A549 (cell line): ENCODE measurements around the gene DEFB125. TPM values are rescaled to one million over a fixed set of nuclear protein-coding genes. Genes with fewer than 3 reads are reported as not detected.

Experiments used
- ATAC-seq, 2 experiments: fragments of 200-7000 bp in 1 of 2; fragments of >200 bp in 1 of 2; cut with Nextera tagmentation in 1 of 2; cut with Tn5 transposase in 1 of 2; 3 replicates each; pipeline versions ENCODE4 v1.8.0 to v1.9.1; 2018 to 2020; ENCODE audit warnings: mild to moderate bottlenecking in 1 of 2, moderate library complexity in 1 of 2
- CTCF ChIA-PET: fragments of 300-600 bp; sonication (Branson Sonifier 250); formaldehyde crosslinking; extraction: SDS; loops from one replicate; lab custom pipeline; 2021; ENCODE audit warnings: antibody characterized with exemption, inconsistent platforms; lab: Yijun Ruan, JAX
- POLR2A ChIA-PET: fragments of 350-600 bp; formaldehyde crosslinking; extraction: SDS; loops from one replicate; lab custom pipeline; 2021; ENCODE audit warnings: antibody characterized with exemption, inconsistent platforms; lab: Yijun Ruan, JAX
- DNase-seq, 2 experiments: peaks; one replicate each; pipeline versions ENCODE4 v3.0.0 to v3.0.0-alpha.2; 2011 to 2016; ENCODE audit warnings: low read depth in 1 of 2, low spot score in 1 of 2
- FAIRE-seq: peaks from 2 replicates; lab custom pipeline; 2011; peaks lifted over from hg19 to GRCh38; lab: Jason Lieb, UNC
- H3K27ac ChIP-seq, 2 experiments: fragments of >200 bp; sonication (Bioruptor Twin); formaldehyde crosslinking; 3 replicates each; pipeline ENCODE4 v1.5.1; 2016 to 2017
- H3K4me1 ChIP-seq: fragments of >200 bp; sonication (Bioruptor Twin); formaldehyde crosslinking; 3 replicates; pipeline ENCODE4 v1.6.1; 2016
- H3K4me2 ChIP-seq: fragments of >200 bp; sonication (Bioruptor Twin); formaldehyde crosslinking; 3 replicates; pipeline ENCODE4 v1.6.1; 2016
- H3K4me3 ChIP-seq: fragments of >200 bp; sonication (Bioruptor Twin); formaldehyde crosslinking; 3 replicates; pipeline ENCODE4 v1.5.1; 2016
- H3K9me3 ChIP-seq: fragments of >200 bp; sonication (Bioruptor Twin); formaldehyde crosslinking; 3 replicates; pipeline ENCODE4 v1.6.1; 2016
- BHLHE40 ChIP-seq: IDR thresholded peaks from 2 replicates; pipeline ENCODE4 v1.6.1; 2012; ENCODE audit warnings: low read depth, low read length, inconsistent platforms
- CBX8 ChIP-seq: fragments of 200-600 bp; sonication (generic); IDR thresholded peaks from 2 replicates; pipeline ENCODE4 v1.6.1; 2016
- CHD2 ChIP-seq: fragments of 150-350 bp; IDR thresholded peaks from 2 replicates; pipeline ENCODE4 v1.6.1; 2014; ENCODE audit warnings: low read length; ENCODE audit not compliant: partially characterized antibody
- ESRRA ChIP-seq: fragments of 150-350 bp; IDR thresholded peaks from 2 replicates; pipeline ENCODE4 v1.6.1; 2014; ENCODE audit warnings: mild to moderate bottlenecking, low read length, borderline replicate concordance
- FOSL2 ChIP-seq, 2 experiments: fragments of 450-650 bp in 1 of 2; fragments of >200 bp in 1 of 2; sonication (Bioruptor Twin) in 1 of 2; formaldehyde crosslinking; IDR thresholded peaks; 2 replicates each; pipeline versions ENCODE4 v1.5.0 to v1.6.1; 2016 to 2020; ENCODE audit warnings: mild to moderate bottlenecking in 1 of 2, moderate library complexity in 1 of 2
- GATA3 ChIP-seq: IDR thresholded peaks from 2 replicates; pipeline ENCODE4 v1.6.1; 2012; ENCODE audit warnings: borderline replicate concordance
- HEYL ChIP-seq: fragments of 250-450 bp; sonication (Bioruptor Pico); IDR thresholded peaks from 2 replicates; pipeline ENCODE4 v1.8.0; 2021; ENCODE audit warnings: mild to moderate bottlenecking, moderate library complexity
- HOXA7 ChIP-seq: fragments of 250-450 bp; sonication (Bioruptor Pico); IDR thresholded peaks from 2 replicates; pipeline ENCODE4 v1.5.0; 2020; ENCODE audit warnings: mild to moderate bottlenecking, moderate library complexity
- HOXB13 ChIP-seq: fragments of 250-450 bp; sonication (Bioruptor Pico); IDR thresholded peaks from 2 replicates; pipeline ENCODE4 v1.5.0; 2020; ENCODE audit warnings: low read depth, mild to moderate bottlenecking, moderate library complexity
- KDM5A ChIP-seq: fragments of 200-600 bp; sonication (generic); IDR thresholded peaks from 2 replicates; pipeline ENCODE4 v1.6.1; 2016; ENCODE audit warnings: antibody characterized with exemption, mild to moderate bottlenecking
- MAFK ChIP-seq: fragments of 450-650 bp; IDR thresholded peaks from 2 replicates; pipeline ENCODE4 v1.6.1; 2014; ENCODE audit not compliant: partially characterized antibody
- NFE2L2 ChIP-seq: fragments of 150-350 bp; conservative IDR thresholded peaks from 2 replicates; pipeline ENCODE4 v1.6.1; 2014; ENCODE audit warnings: low read length
- NR3C1 ChIP-seq: fragments of >200 bp; sonication (Bioruptor Twin); formaldehyde crosslinking; IDR thresholded peaks from 3 replicates; pipeline ENCODE4 v1.6.1; 2017
- RCOR1 ChIP-seq: fragments of 150-350 bp; IDR thresholded peaks from 2 replicates; pipeline ENCODE4 v1.6.1; 2014; ENCODE audit warnings: antibody characterized with exemption, low read length, low read depth
- RFX5 ChIP-seq: fragments of 450-650 bp; IDR thresholded peaks from 2 replicates; pipeline ENCODE4 v1.7.1; 2014; ENCODE audit warnings: antibody characterized with exemption, mild to moderate bottlenecking, moderate library complexity
- TP53 ChIP-seq: fragments of 250-450 bp; sonication (Bioruptor Pico); IDR thresholded peaks from 2 replicates; pipeline ENCODE4 v1.5.0; 2021; ENCODE audit warnings: mild to moderate bottlenecking, moderate library complexity
- ZC3H11A ChIP-seq: fragments of 450-650 bp; IDR thresholded peaks from 2 replicates; pipeline ENCODE4 v1.6.1; 2014; ENCODE audit warnings: antibody characterized with exemption, mild to moderate bottlenecking
- WGBS: methylation state at CpG from one replicate; pipeline ENCODE4 v1.1.6; 2017; ENCODE audit errors: missing lambda C conversion rate; 5-methylcytosine and 5-hydroxymethylcytosine counted together
- polyA plus RNA-seq, 4 experiments: library from polyadenylated mRNA; depleted of rRNA in 3 of 4; stranded (reverse); fragments of >200 nt; fragmentation: RNase III in 1 of 4; extraction: RNeasy Plus Mini Kit Qiagen cat#74134 plus additional on column Dnase treatment in 1 of 4; gene quantifications; 2 replicates in 3 of 4; 3 replicates in 1 of 4; pipeline ENCODE4 v1.2.3, GENCODE V29; 2011 to 2017
- TF ChIP-seq, protein P1 (sequence below): fragments of >200 bp; sonication (Bioruptor Twin); formaldehyde crosslinking; IDR thresholded peaks from 3 replicates; pipeline ENCODE4 v1.6.1; 2016
- TF ChIP-seq, protein P2 (sequence below): fragments of 250-450 bp; sonication (Bioruptor Pico); IDR thresholded peaks from 2 replicates; pipeline ENCODE4 v1.5.0; 2020; ENCODE audit warnings: low read depth, mild to moderate bottlenecking, moderate library complexity
- TF ChIP-seq, protein P3 (sequence below): IDR thresholded peaks from 2 replicates; pipeline ENCODE4 v1.6.1; 2012; ENCODE audit warnings: low read depth, borderline replicate concordance

DEFB125 gene
- polyA plus RNA-seq, 2 of the 4 experiments (the other 2 are of a cell fraction) = not detected

DNA sequence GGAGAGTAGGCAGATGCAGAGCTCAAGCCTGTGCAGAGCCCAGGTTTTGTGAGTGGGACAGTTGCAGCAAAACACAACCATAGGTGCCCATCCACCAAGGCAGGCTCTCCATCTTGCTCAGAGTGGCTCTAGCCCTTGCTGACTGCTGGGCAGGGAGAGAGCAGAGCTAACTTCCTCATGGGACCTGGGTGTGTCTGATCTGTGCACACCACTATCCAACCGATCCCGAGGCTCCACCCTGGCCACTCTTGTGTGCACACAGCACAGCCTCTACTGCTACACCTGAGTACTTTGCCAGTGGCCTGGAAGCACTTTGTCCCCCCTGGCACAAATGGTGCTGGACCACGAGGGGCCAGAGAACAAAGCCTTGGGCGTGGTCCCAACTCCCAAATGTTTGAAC lies 7.9 kb upstream of the DEFB125 start:
- FAIRE-seq = no peak
- ATAC-seq = peak; percentile 33 to 56; a peak in 2 of 6 replicates
- Histone ChIP-seq H3K27ac (no peak overlapping the region), H3K4me1 (no peaks in the 10 kb centered on the region), H3K4me3 (no peak overlapping the region), H3K4me2 (no peak overlapping the region), H3K9me3 (no peaks in the 10 kb centered on the region; the same call in 2 of the 3 replicates)
- ChIA-PET CTCF (no interaction called here), POLR2A (no interaction called here)
- 2% methylated on average over 4 of the region's 4 CpGs for WGBS
- TF ChIP-seq HOXB13 (CRISPR knock-in tag) = no peak
- TF ChIP-seq, protein P1, sequence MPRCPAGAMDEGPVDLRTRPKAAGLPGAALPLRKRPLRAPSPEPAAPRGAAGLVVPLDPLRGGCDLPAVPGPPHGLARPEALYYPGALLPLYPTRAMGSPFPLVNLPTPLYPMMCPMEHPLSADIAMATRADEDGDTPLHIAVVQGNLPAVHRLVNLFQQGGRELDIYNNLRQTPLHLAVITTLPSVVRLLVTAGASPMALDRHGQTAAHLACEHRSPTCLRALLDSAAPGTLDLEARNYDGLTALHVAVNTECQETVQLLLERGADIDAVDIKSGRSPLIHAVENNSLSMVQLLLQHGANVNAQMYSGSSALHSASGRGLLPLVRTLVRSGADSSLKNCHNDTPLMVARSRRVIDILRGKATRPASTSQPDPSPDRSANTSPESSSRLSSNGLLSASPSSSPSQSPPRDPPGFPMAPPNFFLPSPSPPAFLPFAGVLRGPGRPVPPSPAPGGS = no peak
- TF ChIP-seq RFX5 = no peak
- TF ChIP-seq NFE2L2 = no peak
- TF ChIP-seq ZC3H11A = no peak
- TF ChIP-seq, protein P2, sequence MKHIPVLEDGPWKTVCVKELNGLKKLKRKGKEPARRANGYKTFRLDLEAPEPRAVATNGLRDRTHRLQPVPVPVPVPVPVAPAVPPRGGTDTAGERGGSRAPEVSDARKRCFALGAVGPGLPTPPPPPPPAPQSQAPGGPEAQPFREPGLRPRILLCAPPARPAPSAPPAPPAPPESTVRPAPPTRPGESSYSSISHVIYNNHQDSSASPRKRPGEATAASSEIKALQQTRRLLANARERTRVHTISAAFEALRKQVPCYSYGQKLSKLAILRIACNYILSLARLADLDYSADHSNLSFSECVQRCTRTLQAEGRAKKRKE = no peak
- no peak for TF ChIP-seq MAFK
- TF ChIP-seq KDM5A = no peak
- no peak for TF ChIP-seq CHD2
- no peak for TF ChIP-seq HOXA7
- no peak for TF ChIP-seq RCOR1
- TF ChIP-seq, protein P3, sequence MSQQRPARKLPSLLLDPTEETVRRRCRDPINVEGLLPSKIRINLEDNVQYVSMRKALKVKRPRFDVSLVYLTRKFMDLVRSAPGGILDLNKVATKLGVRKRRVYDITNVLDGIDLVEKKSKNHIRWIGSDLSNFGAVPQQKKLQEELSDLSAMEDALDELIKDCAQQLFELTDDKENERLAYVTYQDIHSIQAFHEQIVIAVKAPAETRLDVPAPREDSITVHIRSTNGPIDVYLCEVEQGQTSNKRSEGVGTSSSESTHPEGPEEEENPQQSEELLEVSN = no peak
- no peak for TF ChIP-seq HEYL
- TF ChIP-seq ESRRA = no peak
- TF ChIP-seq CBX8 = no peak
- no peak for TF ChIP-seq BHLHE40
- no peak for DNase-seq

DNA sequence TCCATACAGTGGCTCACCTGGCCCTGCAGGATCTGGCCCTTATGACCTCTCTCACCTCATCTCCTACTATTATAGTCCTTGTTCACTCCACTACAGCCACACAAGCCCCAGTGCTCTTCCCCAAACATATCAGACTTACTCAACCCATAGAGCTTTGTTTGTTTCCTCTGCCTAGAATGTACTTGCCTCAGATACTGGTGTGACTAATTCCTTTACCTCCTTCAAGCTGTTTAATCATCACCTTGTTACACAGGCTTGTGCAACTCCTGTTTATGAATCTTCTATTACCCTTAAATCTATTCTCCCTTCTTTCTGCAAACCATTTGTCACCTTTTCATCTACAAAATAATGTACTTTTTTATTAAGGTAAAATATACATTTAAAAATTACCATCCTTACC lies 3.2 kb downstream of the DEFB125 start:
- CTCF ChIA-PET = no interaction called here
- Histone ChIP-seq H3K4me3 (no peak overlapping the region), H3K4me2 (no peak overlapping the region)
- POLR2A ChIA-PET = no interaction called here
- TF ChIP-seq TP53 (CRISPR knock-in tag) (no peak), RFX5 (no peak), HEYL (no peak), GATA3 (no peak), FOSL2 (IDR thresholded peaks at IDR 0.05) (no peak), FOSL2 (CRISPR knock-in tag; IDR thresholded peaks at IDR 0.05) (no peak), MAFK (no peak), NFE2L2 (no peak), RCOR1 (no peak)
- TF ChIP-seq, all 56 proteins: peak for 0
- Histone ChIP-seq H3K27ac (no peak overlapping the region), H3K9me3 (peaks cover 22% of the 10 kb centered on the region; the same call in 2 of the 3 replicates), H3K4me1 (no peaks in the 10 kb centered on the region)
- peak in 1 of 2 experiments; percentile 77; a peak in 3 of 6 replicates for ATAC-seq
- no peak for DNase-seq
- no peak for FAIRE-seq

DNA sequence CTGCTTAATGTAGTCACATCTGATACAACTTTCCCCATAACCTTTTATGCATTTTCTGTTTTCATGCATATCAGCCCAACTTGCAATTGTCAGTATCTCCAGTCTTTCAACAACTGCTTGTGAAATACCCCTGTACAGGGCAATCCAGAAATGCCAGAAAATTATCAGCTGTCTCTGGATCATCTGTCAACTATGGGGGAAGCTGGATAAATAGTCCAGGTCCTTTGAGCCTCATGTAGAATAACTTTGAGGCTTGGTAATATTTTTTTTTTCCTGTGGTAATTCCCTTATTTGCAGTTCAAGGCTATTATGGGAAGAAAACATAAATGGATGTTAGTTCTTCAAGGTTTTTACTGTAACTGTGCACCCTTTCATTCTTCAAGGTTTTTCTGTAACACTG lies 6.2 kb downstream of the DEFB125 start:
- ATAC-seq (no peak), DNase-seq (no peak), FAIRE-seq (no peak)
- H3K27ac ChIP-seq = no peak overlapping the region
- H3K4me2 ChIP-seq = no peak overlapping the region
- ChIA-PET CTCF (interaction anchor here (0.7 to 1.0 kb wide), 2 partner anchors 16 to 44 kb away, joined by 3 read pairs; no protein-coding TSS in a partner anchor), POLR2A (no interaction called here)
- no peaks in the 10 kb centered on the region for H3K4me1 ChIP-seq
- H3K9me3 ChIP-seq = peaks cover 21% of the 10 kb centered on the region
- TF ChIP-seq TP53 (CRISPR knock-in tag) (no peak), NR3C1 (no peak)
- H3K4me3 ChIP-seq = no peak overlapping the region
